Fibroblast of villous mesenchyme (primary cell): ENCODE data around the gene KCNQ1OT1. TPM values are rescaled to one million over a fixed set of nuclear protein-coding genes. Genes with fewer than 3 reads are reported as not detected.

Experiments used
- DNase-seq: peaks from one replicate; pipeline ENCODE4 v3.0.0-alpha.2; 2010; ENCODE audit warnings: low read depth
- H3K4me3 ChIP-seq: 2 replicates; pipeline ENCODE4 v1.5.1; 2011; ENCODE audit warnings: low read depth, mild to moderate bottlenecking, low read length
- CTCF ChIP-seq: IDR thresholded peaks from 2 replicates; pipeline ENCODE4 v1.5.1; 2012; ENCODE audit warnings: low read depth, mild to moderate bottlenecking, low read length; ENCODE audit not compliant: insufficient read depth
- total RNA-seq: library from RNA; depleted of rRNA; stranded (reverse); fragments of >200 nt; gene quantifications from 2 replicates; pipeline ENCODE4 v1.2.3, GENCODE V29; 2012

Gene KCNQ1OT1
- total RNA-seq, 1 donor = 6.0 TPM

- TF ChIP-seq CTCF = no peak
- H3K4me3 ChIP-seq = no peak overlapping the region
- no peak for DNase-seq
Measured at GRCh38 chr11:2718817-2719438, 19.1 kb upstream of the KCNQ1OT1 start.

- H3K4me3 ChIP-seq = no peak overlapping the region
- no peak for TF ChIP-seq CTCF
- no peak for DNase-seq
Measured at GRCh38 chr11:2717561-2718325, 17.9 kb upstream of the KCNQ1OT1 start.

GRCh38 chr11:2716376-2717095 is 16.7 kb upstream of the KCNQ1OT1 start:
- TF ChIP-seq CTCF = no peak
- DNase-seq = peak; percentile 31
- no peak overlapping the region for H3K4me3 ChIP-seq

- DNase-seq = no peak
- no peak for TF ChIP-seq CTCF
- no peak overlapping the region for H3K4me3 ChIP-seq
Measured at GRCh38 chr11:2715716-2716350, 16.0 kb upstream of the KCNQ1OT1 start.

GRCh38 chr11:2714871-2715270 is 15.1 kb upstream of the KCNQ1OT1 start:
- DNase-seq = no peak
- no peak for TF ChIP-seq CTCF

GRCh38 chr11:2714463-2714800 is 14.6 kb upstream of the KCNQ1OT1 start:
- TF ChIP-seq CTCF = no peak
- H3K4me3 ChIP-seq = no peak overlapping the region
- no peak for DNase-seq

More at GRCh38 chr11:2714871-2715270, 15.1 kb upstream of the KCNQ1OT1 start:
- H3K4me3 ChIP-seq = no peak overlapping the region
